ENCODE measurements around the gene AKIRIN2. TPM values are rescaled to one million over a fixed set of nuclear protein-coding genes. Genes with fewer than 3 reads are reported as not detected.

AKIRIN2 gene
- polyA plus RNA-seq, 1 donor (not counting 4 experiments of a cell fraction or from before 2014, with no cell fraction given) = 24.6 TPM

- H3K27ac ChIP-seq (ENCODE audit: control insufficient read depth, insufficient read depth, low read length) = no peak overlapping the region
- dilution Hi-C loops (cut with MboI; ENCODE audit: extremely low pct_ligation_motif_present, low sequenced_read_pairs) = no loop called here
- H3K4me3 ChIP-seq (ENCODE audit: control insufficient read depth in 2 of 3, extremely low read depth in 1 of 3, insufficient read depth in 2 of 3, low read depth in 1 of 3, low read length in 3 of 3) = no peak overlapping the region
- no peak overlapping the region for H2AFZ ChIP-seq (ENCODE audit: control insufficient read depth, low read length)
- no peaks in the 10 kb centered on the region for H3K27me3 ChIP-seq (ENCODE audit: control insufficient read depth, extremely low read depth, insufficient read depth, low read length)
- TF ChIP-seq CTCF (optimal IDR thresholded peaks at IDR 0.05 in 1 of 3, IDR thresholded peaks at IDR 0.05 in 1 of 3, conservative IDR thresholded peaks at IDR 0.05 in 1 of 3; ENCODE audit: extremely low read depth in 1 of 3, insufficient read depth in 2 of 3, low read length in 3 of 3) (no peak), EZH2 (IDR thresholded peaks at IDR 0.05; ENCODE audit: low read length) (no peak)
- no peaks in the 10 kb centered on the region for H4K20me1 ChIP-seq (ENCODE audit: control insufficient read depth, extremely low read depth, insufficient read depth, low read length)
- no peak overlapping the region for H3K9ac ChIP-seq (ENCODE audit: control insufficient read depth, extremely low read depth, insufficient read depth, low read length)
- DNase-seq (ENCODE audit: low read depth, low spot score) (no peak), FAIRE-seq (no peak)
- H3K4me1 ChIP-seq (ENCODE audit: control insufficient read depth, extremely low read depth, insufficient read depth, low read length) = no peaks in the 10 kb centered on the region
- no peaks in the 10 kb centered on the region for H3K9me3 ChIP-seq (ENCODE audit: control insufficient read depth, low read depth, low read length)
- H3K4me2 ChIP-seq (ENCODE audit: control insufficient read depth, extremely low read depth, insufficient read depth, low read depth, low read length) = no peak overlapping the region
- no peaks in the 10 kb centered on the region for H3K9me1 ChIP-seq (ENCODE audit: control insufficient read depth, extremely low read depth, insufficient read depth, low read length)
- no peaks in the 10 kb centered on the region for H3K79me2 ChIP-seq (ENCODE audit: control insufficient read depth, insufficient read depth, low read length)
- peaks cover 0 to 3% of the 10 kb centered on the region in 2 experiments for H3K36me3 ChIP-seq (ENCODE audit: control insufficient read depth in 2 of 2, extremely low read depth in 1 of 2, insufficient read depth in 2 of 2, low read length in 2 of 2)
Measured at GRCh38 chr6:87664921-87665485, 37.0 kb downstream of the AKIRIN2 start.

DNA sequence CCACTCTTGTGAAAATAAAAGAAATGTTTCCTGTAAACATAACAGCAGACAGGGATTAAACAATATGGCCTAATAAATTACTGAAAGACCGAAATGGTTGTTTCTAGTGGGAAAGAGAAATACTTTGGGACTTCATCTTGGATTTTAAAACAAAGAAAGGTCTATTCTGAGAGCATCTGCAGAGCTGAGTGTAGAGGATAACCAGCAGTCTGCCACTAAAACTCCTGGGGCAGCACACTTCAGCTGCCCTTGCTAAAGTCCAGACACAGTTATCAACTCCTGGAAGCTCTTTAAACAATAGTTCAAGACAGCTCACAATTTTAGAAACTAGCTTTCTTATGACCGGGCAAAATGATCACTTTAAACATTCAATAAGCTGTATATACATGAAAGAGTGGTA, 38.6 kb downstream of the AKIRIN2 start:
- H3K9me3 ChIP-seq (ENCODE audit: control insufficient read depth, low read depth, low read length) = no peaks in the 10 kb centered on the region
- no peaks in the 10 kb centered on the region for H3K4me1 ChIP-seq (ENCODE audit: control insufficient read depth, extremely low read depth, insufficient read depth, low read length)
- no peak overlapping the region for H3K27ac ChIP-seq (ENCODE audit: control insufficient read depth, insufficient read depth, low read length)
- TF ChIP-seq CTCF (optimal IDR thresholded peaks at IDR 0.05 in 1 of 3, IDR thresholded peaks at IDR 0.05 in 1 of 3, conservative IDR thresholded peaks at IDR 0.05 in 1 of 3; ENCODE audit: extremely low read depth in 1 of 3, insufficient read depth in 2 of 3, low read length in 3 of 3) = no peak
- TF ChIP-seq EZH2 (IDR thresholded peaks at IDR 0.05; ENCODE audit: low read length) = no peak
- H3K36me3 ChIP-seq (ENCODE audit: control insufficient read depth in 2 of 2, extremely low read depth in 1 of 2, insufficient read depth in 2 of 2, low read length in 2 of 2) = peaks cover 0 to 3% of the 10 kb centered on the region in 2 experiments
- no peak overlapping the region for H3K4me2 ChIP-seq (ENCODE audit: control insufficient read depth, extremely low read depth, insufficient read depth, low read depth, low read length)
- H2AFZ ChIP-seq (ENCODE audit: control insufficient read depth, low read length) = no peak overlapping the region
- DNase-seq (ENCODE audit: low read depth, low spot score) (no peak), FAIRE-seq (no peak)
- H3K79me2 ChIP-seq (ENCODE audit: control insufficient read depth, insufficient read depth, low read length) = no peaks in the 10 kb centered on the region
- dilution Hi-C loops (cut with MboI; ENCODE audit: extremely low pct_ligation_motif_present, low sequenced_read_pairs) = no loop called here
- H3K9ac ChIP-seq (ENCODE audit: control insufficient read depth, extremely low read depth, insufficient read depth, low read length) = no peak overlapping the region
- no peaks in the 10 kb centered on the region for H4K20me1 ChIP-seq (ENCODE audit: control insufficient read depth, extremely low read depth, insufficient read depth, low read length)
- H3K4me3 ChIP-seq (ENCODE audit: control insufficient read depth in 2 of 3, extremely low read depth in 1 of 3, insufficient read depth in 2 of 3, low read depth in 1 of 3, low read length in 3 of 3) = no peak overlapping the region
- no peaks in the 10 kb centered on the region for H3K27me3 ChIP-seq (ENCODE audit: control insufficient read depth, extremely low read depth, insufficient read depth, low read length)
- no peaks in the 10 kb centered on the region for H3K9me1 ChIP-seq (ENCODE audit: control insufficient read depth, extremely low read depth, insufficient read depth, low read length)

Measured in keratinocyte (primary cell).